Stimulated activated CD4-positive, alpha-beta T cell treated with anti-CD3 and anti-CD28 coated beads, Interleukin-1b, Interleukin-23, amount 100 ng/mL, for 1 hour (primary cell): Measurements from ENCODE around the gene LCT.
A peak's percentile ranks its signal among the peaks of the same experiment; 100 is the strongest.
"Not testable (repeated sequence)": the region's sequence is repeated elsewhere in the genome, so short reads cannot be mapped to it uniquely, and the experiment has no call there.

Experiments
- DNase-seq, 2 donors: peaks; one replicate each; pipeline ENCODE4 v3.0.0-alpha.2; 2020; ENCODE audit warnings: low read depth in 2 of 2

LCT gene

GRCh38 chr2:135831180-135831812 is 5.7 kb downstream of the LCT start:
- no peak for DNase-seq

- DNase-seq, result no peak
Measured at GRCh38 chr2:135829378-135830135, 7.4 kb downstream of the LCT start.

- no peak for DNase-seq
Measured at GRCh38 chr2:135826544-135826943, 10.4 kb downstream of the LCT start.

DNA sequence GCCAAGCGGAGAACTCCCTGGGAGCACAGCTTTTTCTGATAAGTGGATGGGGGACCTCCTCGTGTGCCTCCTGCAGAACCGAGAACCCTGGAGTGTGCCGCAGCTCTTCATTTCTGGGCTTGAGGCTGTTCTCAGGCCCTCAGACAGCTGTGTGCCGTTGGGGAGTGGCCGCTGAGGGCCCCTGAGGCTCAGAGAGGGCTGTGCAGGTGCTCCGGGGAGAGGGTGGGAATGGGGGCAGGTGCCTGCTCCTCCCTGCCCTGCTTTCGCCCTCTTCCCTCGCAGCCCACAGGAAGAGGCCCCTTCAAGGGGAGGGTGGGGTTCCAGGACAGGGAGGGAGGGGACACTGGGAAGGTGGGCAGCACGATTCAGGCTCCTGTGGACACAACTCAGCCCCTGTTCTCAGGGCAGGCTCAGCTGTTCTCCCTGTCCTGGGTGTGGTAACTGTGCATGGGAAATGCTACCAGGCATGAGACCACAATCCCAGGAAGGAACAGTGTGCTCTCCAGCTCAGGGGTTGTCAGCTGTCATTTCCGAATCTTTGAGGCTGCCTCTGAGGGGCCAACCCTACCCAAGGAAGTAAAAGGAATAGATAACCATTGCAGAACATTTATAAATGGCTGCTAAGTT is 11.3 kb downstream of the LCT start:
- DNase-seq, result no peak

DNA sequence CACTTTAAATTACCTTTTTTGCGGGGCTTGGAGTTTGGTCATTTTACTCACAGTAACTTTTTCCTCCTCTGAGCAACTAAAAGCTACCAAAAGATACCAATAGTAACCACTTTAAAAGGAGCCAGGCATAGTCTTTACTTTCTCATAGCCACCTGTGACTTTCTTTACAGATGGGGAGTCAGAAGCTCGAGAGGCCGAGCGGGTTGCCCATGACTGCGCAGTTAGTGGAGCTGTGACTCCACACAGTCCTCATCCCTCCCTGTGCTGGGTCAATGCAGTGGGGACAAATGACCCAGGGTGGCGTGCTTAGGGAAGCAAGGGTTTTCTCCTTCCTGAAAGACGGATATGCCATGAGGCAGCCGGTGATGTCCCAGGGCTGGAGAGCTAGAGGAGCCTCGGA is 11.9 kb downstream of the LCT start:
- DNase-seq, result no peak

DNA sequence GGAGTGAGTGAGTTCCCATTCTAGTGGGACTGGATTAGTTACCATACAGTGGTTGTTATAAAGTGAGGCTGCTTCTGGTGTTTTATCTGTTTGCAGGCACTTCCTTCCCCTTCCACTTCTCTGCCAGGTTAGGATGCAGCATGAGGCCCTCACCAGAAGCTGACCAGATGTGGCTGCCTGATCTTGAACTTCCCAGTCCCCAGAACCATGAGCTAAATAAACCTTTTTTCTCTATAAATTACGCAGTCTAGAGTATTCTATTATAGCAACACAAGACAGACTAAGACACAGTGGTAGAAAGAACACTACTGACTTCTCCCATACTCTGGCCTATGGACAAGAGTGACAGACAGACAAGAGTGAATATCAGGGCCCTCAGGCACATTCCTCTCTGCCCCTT is 14.1 kb downstream of the LCT start:
- no peak for DNase-seq

DNA sequence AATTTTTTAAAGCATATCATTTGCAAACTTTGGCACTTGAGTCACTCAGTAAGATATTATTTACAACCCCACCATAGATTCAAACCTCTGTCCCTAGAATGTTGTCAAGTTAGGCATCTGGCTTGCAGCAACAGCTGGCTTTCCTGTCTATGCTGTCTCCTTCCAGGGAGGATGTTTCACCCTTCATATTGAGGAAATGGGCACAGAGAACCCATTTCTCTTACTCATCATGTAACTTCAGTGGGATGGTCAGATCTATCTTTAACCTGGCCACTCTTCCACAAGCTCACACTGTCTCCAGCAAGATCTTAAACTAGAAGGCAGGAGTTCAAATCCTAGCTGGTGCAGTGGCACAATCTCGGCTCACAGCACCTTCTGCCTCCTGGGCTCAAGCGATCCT is 15.8 kb downstream of the LCT start:
- DNase-seq, result no peak

GRCh38 chr2:135820003-135820618 is 16.9 kb downstream of the LCT start:
- peak; percentile 7 to 44 for DNase-seq

DNA sequence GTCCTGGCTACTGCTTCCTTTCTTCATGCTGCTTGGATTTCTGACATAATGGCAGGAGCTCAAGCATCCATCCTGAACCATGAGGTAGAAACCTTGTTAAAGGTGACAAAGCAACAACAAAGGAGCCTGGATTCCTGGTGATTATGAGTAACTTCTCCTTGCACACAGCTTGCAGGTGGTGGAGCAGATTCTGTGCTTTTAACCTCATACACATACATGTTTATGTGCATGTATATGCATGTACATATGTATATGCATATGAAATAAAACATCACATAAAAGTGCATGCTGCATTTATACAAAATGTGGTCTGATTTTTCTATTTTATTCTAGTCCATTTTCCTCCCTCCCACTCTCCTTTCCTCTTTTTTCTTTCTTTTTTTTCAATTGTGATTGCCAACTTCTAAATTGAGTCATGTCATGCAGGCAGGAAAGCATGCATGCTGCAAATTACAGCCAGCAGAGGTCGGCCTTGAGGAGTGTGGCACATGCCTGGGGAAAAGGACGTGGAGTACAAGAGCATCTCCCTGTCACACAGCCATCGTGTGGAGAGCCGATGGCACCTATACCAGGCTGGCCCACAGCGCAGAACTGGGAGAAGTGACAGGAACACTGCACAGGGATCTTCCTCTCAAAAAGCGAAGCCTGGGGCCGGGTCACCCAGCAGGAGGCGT is 17.9 kb downstream of the LCT start:
- DNase-seq, result no peak

DNA sequence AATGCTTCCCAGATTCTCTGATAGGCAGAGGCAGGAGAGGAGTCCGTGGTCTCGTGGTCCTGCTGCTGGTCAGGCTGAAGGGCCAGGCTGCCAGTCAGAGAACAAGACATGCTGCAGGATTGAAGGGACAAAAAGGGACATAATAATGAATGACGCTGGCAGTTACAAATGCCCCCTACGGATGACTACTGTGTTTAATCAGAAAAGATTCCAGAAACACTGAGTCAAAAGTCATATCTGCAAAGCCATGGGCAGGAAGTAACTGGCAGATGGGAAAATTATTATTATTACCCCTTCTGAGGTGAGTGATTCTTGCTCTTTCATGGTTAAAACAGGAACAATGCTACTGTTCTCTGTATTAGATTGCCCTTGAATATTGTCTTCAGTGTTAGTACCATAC is 19.0 kb downstream of the LCT start:
- no peak for DNase-seq

- DNase-seq, result no peak
Measured at GRCh38 chr2:135817466-135817865, 19.5 kb downstream of the LCT start.

DNA sequence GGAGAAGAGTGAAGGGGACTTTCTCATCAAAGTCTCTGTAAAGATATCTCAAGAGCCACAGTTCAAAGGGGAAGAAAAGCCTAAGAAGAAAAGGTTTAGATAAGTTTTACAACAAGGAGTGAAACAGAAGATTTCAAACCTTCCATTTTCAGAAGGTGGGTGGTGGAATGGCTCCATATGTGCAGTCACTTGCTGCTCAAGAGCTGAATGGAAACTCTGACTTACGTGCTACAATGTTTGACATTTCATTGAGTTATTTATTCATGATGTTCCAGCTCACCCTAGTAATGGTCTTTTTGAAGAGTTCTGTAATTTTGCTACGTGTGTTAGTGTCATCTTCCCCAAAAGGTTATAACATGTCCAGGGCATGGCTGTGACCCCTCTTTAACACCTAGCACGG is 21.7 kb downstream of the LCT start:
- DNase-seq, result no peak

GRCh38 chr2:135812907-135813511 is 24.0 kb downstream of the LCT start:
- no peak for DNase-seq

GRCh38 chr2:135807874-135808273 is 29.1 kb downstream of the LCT start:
- not testable (repeated sequence) for DNase-seq

- DNase-seq, result no peak
Measured at GRCh38 chr2:135803278-135803677, 33.7 kb downstream of the LCT start.

- no peak for DNase-seq
Measured at GRCh38 chr2:135802350-135802749, 34.6 kb downstream of the LCT start.

- no peak for DNase-seq
Measured at GRCh38 chr2:135800513-135801460, 36.2 kb downstream of the LCT start.

- no peak for DNase-seq
Measured at GRCh38 chr2:135799738-135800137, 37.2 kb downstream of the LCT start.

GRCh38 chr2:135798762-135799161 is 38.2 kb downstream of the LCT start:
- no peak for DNase-seq

DNA sequence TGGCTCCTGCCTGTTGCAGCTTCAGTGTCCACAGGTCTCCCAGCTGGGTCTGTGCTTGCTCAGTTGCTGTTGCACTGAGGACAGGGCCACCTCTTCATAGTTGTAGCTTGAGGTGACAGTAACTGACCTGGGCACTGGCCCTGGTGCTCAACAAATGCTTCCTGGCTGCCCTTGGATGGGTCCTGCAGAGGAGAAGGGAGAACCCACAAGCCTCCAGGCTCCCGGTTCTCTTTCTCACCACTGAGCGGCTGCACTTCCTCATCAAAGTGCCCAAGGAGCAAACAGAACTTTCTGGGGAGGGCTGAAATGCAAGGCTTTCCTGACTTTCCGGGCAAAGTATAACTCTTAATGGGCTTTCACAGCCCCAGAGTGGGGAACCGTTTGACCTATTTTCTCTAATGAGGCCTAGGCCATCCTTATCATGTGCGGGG is 38.7 kb downstream of the LCT start:
- no peak for DNase-seq
